ENCODE measurements around the gene PSMA8.
"Not testable (repeated sequence)": the region's sequence is repeated elsewhere in the genome, so short reads cannot be mapped to it uniquely, and the experiment has no call there.

PSMA8 gene

DNA sequence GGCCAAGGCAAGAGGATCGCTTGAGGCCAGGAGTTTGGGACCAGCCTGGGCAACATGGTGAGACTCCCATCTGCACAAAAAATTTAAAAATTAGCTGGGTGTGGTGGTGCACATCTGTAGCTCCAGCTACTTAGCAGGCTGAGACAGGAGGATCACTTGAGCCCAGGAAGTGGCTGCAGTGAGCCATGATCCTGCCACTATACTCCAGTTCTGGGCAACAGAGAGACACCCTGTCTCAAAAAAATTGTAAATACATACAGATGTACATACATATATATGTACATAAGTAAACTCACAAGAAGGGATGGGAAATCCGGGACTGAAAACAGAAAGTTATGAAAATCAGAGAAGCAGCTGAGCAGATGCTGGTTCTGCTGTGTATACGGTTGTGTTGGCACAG lies 62.9 kb downstream of the PSMA8 start:
- TF ChIP-seq CTCF (conservative IDR thresholded peaks at IDR 0.05; ENCODE audit: low read length), result no peak
- DNase-seq (ENCODE audit: low read depth), result no peak
- H3K4me3 ChIP-seq (ENCODE audit: low read length), result no peak overlapping the region

DNA sequence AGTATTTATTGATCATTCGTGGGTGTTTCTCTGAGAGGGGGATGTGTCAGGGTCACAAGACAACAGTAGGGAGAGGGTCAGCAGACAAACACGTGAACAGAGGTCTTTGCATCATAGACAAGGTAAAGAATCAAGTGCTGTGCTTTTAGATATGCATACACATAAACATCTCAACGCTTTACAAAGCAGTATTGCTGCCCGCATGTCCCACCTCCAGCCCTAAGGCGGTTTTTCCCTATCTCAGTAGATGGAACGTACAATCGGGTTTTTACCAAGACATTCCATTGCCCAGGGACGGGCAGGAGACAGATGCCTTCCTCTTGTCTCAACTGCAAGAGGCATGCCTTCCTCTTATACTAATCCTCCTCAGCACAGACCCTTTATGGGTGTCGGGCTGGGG lies 68.3 kb downstream of the PSMA8 start:
- DNase-seq (ENCODE audit: low read depth); H3K4me3 ChIP-seq (ENCODE audit: low read length): not testable (repeated sequence)

- DNase-seq (ENCODE audit: low read depth), result no peak
- no peak for TF ChIP-seq CTCF (conservative IDR thresholded peaks at IDR 0.05; ENCODE audit: low read length)
Observed at GRCh38 chr18:26205318-26205717, 71.6 kb downstream of the PSMA8 start.

GRCh38 chr18:26206488-26206887 lies 72.8 kb downstream of the PSMA8 start:
- no peak for DNase-seq (ENCODE audit: low read depth)
- TF ChIP-seq CTCF (conservative IDR thresholded peaks at IDR 0.05; ENCODE audit: low read length), result no peak
- H3K4me3 ChIP-seq (ENCODE audit: low read length), result no peak overlapping the region

More at GRCh38 chr18:26205318-26205717, 71.6 kb downstream of the PSMA8 start:
- H3K4me3 ChIP-seq (ENCODE audit: low read length), result no peak overlapping the region

DNA sequence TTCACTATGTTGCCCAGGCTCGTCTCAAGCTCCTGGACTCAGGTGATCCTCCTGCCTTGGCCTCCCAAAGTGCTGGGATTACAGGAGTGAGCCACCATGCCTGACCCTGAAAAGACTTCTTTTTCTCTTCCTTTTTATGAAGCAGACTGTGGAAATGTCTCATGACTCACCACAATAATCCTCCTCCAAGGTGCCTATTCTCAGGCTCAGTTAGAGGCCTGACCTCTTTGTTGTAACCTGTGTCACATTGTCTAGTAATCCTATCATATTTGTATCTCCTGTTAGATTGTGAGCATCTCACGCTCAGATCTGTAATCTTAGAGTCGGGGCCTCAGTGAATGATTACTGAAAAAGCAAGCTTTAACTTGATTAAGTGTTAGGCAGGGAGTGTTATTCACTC lies 74.3 kb downstream of the PSMA8 start:
- no peak for DNase-seq (ENCODE audit: low read depth)
- no peak for TF ChIP-seq CTCF (conservative IDR thresholded peaks at IDR 0.05; ENCODE audit: low read length)
- H3K4me3 ChIP-seq (ENCODE audit: low read length), result no peak overlapping the region

- TF ChIP-seq CTCF (conservative IDR thresholded peaks at IDR 0.05; ENCODE audit: low read length), result no peak
- DNase-seq (ENCODE audit: low read depth), result no peak
- no peak overlapping the region for H3K4me3 ChIP-seq (ENCODE audit: low read length)
Observed at GRCh38 chr18:26208977-26209376, 75.3 kb downstream of the PSMA8 start.

DNA sequence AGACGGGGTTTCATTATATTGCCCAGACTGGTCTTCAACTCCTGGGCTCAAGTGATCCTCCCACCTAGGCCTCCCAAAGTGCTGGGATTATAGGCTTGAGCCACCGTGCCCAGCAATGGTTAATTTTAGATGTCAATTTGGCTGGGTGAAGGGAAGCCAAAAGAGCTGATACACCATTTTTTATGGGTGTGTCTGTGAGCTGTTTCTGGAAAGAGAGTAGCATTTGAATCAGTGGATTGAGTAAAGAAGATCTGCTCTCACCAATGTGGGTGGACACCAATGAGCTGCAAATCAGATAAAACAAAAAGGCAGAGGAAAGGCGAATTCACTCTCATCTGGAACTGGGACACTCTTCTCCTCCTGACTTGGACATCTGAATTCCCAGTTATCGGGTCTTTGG lies 76.5 kb downstream of the PSMA8 start:
- no peak for DNase-seq (ENCODE audit: low read depth)
- no peak for TF ChIP-seq CTCF (conservative IDR thresholded peaks at IDR 0.05; ENCODE audit: low read length)
- no peak overlapping the region for H3K4me3 ChIP-seq (ENCODE audit: low read length)
